GM19240 (cell line): Measurements from ENCODE around the gene CCDC167.
"Not testable (repeated sequence)": the region's sequence is repeated elsewhere in the genome, so short reads cannot be mapped to it uniquely, and the experiment has no call there.

Source experiments
- DNase-seq: peaks from one replicate; pipeline ENCODE4 v3.0.0; 2011; ENCODE audit warnings: low spot score; ENCODE audit not compliant: insufficient read length

CCDC167 gene

GRCh38 chr6:37511910-37512399 is 12.3 kb upstream of the CCDC167 start:
- no peak for DNase-seq

- DNase-seq, result no peak
These were observed 11.5 kb upstream of the CCDC167 start for GRCh38 chr6:37511201-37511600.

- no peak for DNase-seq
These were observed 8.2 kb upstream of the CCDC167 start for GRCh38 chr6:37507690-37508421.

GRCh38 chr6:37507077-37507476 is 7.4 kb upstream of the CCDC167 start:
- no peak for DNase-seq

GRCh38 chr6:37506479-37506878 is 6.8 kb upstream of the CCDC167 start:
- DNase-seq, result no peak

GRCh38 chr6:37504024-37504423 is 4.3 kb upstream of the CCDC167 start:
- no peak for DNase-seq

GRCh38 chr6:37503309-37503965 is 3.7 kb upstream of the CCDC167 start:
- no peak for DNase-seq

GRCh38 chr6:37502703-37503291 is 3.1 kb upstream of the CCDC167 start:
- DNase-seq, result no peak

- no peak for DNase-seq
These were observed 2.2 kb upstream of the CCDC167 start for GRCh38 chr6:37501632-37502491.

GRCh38 chr6:37500904-37501303 is 1.2 kb upstream of the CCDC167 start:
- DNase-seq, result not testable (repeated sequence)

- no peak for DNase-seq
These were observed 558 bp upstream of the CCDC167 start for GRCh38 chr6:37500294-37500608.

GRCh38 chr6:37496951-37497885 is 2.5 kb downstream of the CCDC167 start:
- no peak for DNase-seq

- DNase-seq, result no peak
These were observed 4.3 kb downstream of the CCDC167 start for GRCh38 chr6:37495244-37495934.

- no peak for DNase-seq
These were observed 6.1 kb downstream of the CCDC167 start for GRCh38 chr6:37493661-37493995.

GRCh38 chr6:37492991-37493660 is 6.6 kb downstream of the CCDC167 start:
- no peak for DNase-seq

- no peak for DNase-seq
These were observed 7.3 kb downstream of the CCDC167 start for GRCh38 chr6:37492236-37492972.

- no peak for DNase-seq
These were observed 7.9 kb downstream of the CCDC167 start for GRCh38 chr6:37491830-37492208.

- DNase-seq, result no peak
These were observed 8.4 kb downstream of the CCDC167 start for GRCh38 chr6:37491171-37491829.
